Stimulated activated CD4-positive, alpha-beta T cell treated with anti-CD3 and anti-CD28 coated beads, Interleukin-15, amount 100 ng/mL, for 48 hours (primary cell): Measurements from ENCODE around the gene FHIP1A.

ENCODE experiments used
- DNase-seq, 2 donors: peaks; one replicate each; pipeline ENCODE4 v3.0.0-alpha.2; 2020; ENCODE audit warnings: low read depth in 2 of 2

The FHIP1A gene

DNA sequence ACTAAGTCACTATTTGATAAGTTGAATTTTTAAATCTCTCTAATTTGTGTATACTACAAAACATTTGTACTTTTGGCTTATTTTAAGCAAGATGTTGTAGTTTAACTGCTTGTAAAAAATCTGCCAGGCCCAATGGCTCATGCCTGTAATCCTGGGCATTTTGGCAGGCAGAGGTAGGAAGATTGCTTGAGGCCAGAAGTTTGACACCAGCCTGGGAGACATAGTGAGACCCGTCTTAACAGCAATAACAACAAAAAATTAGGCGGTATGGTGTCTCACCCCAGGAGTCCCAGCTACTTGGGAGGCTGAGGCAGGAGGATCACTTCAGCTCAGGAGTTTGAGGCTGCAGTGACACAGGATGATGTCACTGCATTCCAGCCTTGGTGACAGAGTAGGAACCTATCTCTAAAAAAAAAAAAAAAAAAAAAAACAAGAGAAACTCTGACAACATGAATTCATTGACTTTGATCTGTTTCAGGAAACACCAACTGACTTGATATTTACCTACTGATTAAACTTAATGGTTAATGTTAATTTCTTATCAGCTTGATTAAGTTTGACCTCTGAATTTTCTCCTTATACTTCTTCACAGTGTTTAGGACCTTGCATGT is 8.9 kb downstream of the FHIP1A start:
- no peak for DNase-seq

DNA sequence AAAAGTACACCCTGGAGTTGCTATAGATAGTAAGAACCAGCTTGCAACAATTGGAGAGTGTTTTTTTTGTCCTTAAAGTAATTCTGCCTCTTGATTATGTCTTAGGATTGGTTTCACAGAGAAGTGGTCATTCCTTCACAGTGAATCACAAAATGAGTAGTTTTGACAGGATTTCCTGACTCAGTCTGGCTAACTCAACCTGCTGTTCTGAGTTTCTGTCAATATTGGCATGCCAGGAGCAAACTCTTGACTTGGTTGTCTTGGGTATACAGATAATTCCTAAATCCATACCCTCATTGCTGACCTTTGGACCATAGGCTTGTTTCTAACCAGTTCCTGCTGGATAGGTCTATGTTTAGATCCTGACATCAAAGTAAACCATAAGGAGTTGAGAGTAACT is 9.4 kb downstream of the FHIP1A start:
- DNase-seq, result no peak

DNA sequence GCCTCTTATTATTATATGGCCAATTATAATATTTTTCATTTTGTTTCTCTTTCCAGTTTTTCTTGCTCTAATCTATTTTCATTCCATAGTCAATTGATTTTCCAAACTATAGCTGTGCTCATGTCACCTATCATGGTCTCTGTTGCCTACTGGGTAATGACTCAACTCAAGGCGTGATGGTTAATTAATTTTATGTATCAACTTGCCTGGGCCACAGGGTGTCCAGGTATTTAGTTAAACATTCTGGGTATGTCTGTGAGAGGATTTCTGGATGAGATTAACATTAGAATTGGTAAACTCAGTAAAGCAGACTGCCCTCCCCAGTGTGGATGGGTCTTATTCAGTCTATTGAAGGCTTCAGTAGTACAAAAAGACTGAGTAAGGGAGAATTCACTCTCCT is 9.9 kb downstream of the FHIP1A start:
- DNase-seq, result no peak

DNA sequence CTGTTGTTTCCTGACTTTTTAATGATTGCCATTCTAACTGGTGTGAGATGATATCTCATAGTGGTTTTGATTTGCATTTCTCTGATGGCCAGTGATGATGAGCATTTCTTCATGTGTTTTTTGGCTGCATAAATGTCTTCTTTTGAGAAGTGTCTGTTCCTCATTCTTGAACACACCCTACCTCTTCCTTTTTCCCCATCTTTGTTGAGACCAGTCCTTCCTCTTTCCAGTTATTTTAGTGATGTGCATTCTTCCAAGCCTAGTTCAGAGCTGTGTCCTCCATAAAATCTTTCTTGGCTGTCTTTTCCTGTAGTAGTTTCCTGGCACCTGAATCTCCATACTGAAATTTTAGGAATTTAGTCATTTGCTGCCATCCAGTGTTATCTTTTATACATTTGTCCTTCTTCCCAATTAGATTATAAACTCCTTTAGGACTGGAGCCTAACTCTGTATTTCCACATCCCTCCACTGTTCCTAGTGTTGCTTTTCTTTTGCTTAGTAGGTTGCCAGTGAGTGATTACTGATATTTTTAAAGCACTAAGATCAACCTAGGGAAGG is 11.4 kb downstream of the FHIP1A start:
- DNase-seq, result no peak

DNA sequence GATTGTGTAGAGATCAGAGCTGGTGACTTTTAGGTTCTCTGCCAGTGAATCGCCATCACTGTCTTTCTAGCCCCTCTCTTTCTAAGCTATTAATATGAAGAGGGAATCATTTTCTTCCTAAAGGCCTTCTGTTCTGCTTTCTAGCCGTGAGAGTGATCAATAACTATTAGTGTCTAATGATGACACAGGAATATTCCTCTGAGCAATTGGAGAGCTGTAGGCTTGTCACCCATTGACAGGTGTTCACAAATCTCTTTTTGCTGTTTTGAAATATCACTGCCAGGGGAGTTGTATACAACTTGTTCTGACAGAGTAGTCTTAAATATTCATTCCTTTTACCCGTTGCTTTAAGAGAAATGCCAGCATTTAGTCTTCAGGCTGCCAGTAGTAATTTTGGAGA is 13.9 kb downstream of the FHIP1A start:
- no peak for DNase-seq

DNA sequence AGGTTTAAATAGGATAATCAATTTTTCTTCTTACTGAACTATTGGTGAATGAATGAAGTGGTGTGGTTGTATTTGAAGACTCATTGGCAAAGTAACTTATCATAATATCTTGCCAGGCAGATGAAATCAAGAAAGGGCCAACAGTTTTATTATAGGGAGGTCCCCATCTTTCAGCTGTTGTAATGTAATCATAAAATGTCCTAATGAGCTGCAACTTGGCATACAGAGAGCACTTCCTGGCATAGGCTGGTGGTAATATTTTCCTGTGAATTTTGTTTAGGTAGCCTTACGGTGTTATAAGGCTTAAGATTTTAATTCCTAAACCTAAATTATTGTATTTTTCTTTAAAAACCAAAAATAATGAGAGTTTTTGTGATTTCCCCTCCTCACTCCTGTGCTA is 17.5 kb downstream of the FHIP1A start:
- DNase-seq, result no peak

DNA sequence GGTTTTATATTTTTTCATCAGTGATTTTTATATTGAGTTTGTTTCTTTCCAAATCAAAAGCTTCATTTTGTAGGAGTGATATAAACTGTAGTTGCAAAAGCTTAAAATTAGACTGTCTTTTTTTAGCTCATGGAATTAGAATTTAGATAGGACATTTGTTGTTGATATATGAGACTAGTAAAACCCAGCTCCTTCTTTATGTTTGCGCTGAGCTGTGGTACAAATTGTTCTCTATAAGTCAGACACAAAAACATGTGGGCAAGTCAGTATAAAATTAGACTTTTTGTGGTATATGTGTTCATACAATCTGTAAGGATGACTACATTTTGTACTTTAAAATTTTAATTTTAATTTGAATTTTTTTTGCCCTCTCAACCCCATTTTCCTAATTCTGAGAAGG is 18.3 kb downstream of the FHIP1A start:
- no peak for DNase-seq

DNA sequence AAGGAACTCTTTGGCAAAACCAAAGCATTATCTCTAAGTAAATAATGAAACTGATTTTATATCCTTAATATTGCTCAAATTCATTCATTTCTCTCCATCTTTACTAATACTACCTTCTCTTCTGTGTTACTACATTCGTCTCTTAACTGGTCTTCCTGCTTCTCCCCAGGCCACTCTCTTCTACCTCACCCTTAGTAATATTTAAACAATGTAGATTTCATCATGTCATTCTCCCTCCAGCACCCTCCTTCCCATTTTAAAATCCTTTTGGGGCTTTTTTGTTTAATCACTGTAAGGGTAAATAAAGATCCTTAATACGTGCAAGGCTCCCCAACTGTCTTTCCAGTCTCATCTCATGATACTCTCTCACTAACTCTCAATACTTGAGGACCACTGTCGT is 19.4 kb downstream of the FHIP1A start:
- no peak for DNase-seq

DNA sequence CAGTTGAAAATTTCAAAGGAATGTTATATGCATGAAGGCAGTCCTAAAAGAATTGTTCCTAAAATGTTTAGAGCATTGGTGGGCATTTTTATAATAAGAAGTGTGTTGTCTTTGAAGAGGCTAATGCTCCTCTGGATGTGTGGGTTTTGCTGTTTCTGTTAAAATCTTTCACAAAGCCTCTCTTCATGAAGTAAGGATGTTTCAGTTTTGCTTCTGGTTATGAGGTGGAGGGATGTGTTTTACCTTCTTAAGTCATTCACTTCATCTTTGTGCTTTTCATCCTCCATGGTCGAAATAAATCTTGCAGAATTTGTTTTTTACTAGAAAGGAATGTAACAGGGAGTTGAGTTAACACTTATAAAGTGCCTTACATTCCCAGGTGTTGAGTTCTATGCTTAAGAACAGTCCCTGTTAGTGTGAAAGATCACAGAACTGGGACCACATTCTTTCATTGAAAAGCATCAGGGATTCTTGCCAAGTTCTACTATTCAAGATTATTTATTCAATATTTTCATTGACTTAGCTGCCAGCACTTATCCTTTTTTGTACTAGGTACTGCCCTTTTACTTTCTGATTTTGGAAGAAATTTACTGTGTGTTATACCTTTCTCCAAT is 21.1 kb downstream of the FHIP1A start:
- no peak for DNase-seq

DNA sequence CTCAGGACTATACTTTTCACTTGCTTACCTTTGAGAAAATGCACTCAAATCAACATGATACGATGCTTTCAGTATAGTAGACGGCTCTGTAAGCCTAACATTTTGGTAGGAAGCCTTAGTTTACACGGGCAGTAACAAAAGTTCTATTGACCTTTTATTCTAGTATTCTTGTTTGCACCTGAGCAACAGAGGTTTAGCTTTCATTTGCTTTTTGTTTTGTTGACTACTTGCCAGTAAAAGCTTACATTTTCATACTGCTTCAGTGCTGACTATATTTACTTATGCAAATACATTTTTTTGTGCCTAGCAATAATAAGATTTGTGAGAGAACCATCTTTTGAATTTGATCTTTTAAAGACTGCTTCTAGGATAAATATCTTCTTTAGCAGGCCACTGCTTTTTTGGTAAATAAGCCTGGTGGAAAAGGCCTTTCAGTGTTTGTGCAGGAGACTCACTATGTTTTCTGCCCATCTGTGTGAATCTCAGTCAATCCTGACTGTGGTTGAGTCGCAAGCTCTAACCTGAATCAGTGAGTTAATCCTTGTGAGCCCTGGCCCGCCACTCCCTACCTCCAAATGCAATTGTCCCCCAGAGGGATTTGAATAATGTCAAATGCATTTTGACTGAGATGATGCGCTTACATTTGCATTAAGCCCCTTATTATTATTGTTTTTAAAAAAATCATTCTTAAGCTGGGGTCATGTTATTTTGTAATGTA is 21.9 kb downstream of the FHIP1A start:
- DNase-seq, result no peak

DNA sequence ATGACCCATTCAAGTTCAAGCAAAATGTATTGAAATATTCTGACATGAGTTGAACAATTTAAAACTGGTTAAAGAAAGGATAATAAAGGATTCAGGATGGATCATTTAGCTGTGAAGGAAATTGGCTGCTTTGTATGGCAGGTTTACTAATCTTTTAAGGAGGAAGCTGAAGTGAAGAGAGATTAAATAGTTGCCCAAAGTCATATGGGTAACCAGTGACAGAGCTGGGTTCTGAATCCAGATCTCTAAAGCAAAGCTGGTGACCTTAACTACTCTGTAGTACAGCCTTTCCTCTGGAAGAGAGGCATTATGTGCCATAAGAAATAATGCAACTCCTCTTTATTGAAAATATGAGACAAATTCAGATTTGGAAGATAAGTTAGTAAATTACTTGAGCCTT is 22.8 kb downstream of the FHIP1A start:
- no peak for DNase-seq

DNA sequence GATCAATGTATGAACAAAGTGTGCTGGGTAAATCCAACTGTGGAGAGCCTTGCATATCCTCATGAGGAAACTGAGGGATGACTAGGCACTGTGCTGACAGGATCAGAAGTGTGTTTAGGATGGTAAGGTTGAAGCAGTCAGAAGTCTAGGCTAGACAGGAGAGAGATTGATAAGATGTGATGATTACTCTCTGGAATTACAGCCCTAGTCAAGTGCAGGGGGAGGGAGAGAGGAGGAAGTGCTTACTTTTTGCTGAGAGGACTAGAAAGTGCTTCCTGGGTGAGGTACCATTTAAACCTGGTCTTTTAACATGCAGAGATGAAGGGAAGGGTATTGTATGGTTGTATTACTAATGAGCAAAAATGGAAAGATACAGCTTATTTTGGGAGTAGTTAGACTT is 23.7 kb downstream of the FHIP1A start:
- DNase-seq, result no peak

DNA sequence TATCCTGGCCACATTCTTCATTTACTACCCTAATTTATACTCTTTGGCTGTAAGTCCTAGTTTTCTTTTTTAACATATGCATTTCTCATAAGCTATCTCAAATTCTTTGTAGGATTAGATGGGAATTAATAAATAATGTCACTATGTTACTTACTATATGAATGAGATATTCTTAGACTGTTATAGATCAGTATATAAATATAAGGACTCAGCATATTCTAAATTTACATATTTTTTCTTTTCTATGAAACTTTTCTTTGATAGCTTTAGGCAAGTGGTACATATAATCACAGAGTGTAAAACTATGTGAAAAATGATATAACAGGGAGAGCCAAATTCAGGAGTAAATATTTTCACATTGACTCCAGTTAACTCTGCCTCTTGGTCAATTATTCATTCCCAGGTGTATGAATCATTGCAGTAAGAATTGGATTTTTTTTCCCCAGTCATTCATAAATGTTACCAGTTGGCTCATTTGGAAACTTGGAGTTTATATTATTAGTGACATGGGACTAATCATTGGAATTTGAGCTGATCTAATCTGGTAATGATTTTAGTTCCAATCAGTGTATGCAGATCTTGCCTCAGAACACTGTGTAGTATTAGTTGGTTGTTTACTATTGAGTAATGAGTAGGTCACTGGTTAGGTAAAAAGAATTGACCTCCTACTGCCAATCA is 25.3 kb downstream of the FHIP1A start:
- no peak for DNase-seq

DNA sequence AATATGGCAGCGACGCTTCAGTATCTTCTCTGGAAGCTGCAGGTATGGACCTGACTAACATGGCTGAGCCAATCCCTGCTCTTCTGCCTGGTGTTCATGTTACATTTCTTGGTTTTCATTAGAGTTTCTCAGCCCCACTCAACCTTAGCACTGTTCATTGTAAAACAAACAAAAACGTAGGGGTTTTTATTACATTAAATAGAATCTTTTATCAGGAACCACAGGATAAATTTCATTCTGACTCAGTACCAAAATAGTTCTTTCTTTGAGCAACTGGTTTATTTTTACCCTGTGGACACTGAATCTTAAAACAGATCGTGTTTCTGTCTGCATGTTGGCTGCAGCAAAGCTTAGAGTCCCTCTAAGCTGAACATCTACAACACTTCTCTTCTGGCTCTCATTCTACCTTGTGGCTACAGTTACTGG is 27.1 kb downstream of the FHIP1A start:
- DNase-seq, result no peak

DNA sequence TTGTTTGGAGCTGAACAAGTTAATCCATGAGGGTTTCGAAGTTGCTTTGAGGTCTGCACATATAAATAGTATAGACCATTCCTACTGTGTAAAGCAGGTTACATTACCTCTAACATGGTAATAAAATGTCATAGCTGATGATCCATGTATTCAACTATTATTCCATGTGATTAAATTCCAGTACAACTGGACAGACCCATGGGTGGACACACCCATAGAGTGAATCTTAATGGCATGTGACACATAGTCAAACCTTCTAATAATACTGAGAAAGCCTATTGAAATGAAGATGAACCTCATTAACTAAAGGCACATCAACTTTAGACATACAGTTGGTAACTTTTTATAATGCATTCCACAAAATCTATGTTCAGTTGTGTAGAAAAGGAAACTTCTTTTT is 28.5 kb downstream of the FHIP1A start:
- DNase-seq, result no peak

DNA sequence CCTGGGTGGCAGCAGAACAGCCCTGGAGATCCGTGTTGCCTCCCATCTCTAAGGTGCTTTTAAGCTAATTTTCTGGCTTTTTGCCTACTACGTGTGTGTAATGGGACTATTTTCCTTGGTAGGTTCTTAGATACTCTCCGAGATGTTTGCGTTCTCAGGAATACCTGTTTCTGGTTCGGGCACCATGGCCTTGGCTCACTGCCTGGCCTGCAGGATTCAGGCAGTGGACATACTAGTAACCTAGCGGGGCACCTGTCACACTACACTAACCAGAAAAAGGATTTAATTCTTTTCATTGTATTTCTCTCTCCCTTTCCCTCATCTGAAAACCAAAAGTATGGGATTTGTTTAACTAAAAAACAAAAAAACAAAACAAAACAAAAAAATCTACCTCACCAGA is 29.2 kb downstream of the FHIP1A start:
- DNase-seq, result no peak

DNA sequence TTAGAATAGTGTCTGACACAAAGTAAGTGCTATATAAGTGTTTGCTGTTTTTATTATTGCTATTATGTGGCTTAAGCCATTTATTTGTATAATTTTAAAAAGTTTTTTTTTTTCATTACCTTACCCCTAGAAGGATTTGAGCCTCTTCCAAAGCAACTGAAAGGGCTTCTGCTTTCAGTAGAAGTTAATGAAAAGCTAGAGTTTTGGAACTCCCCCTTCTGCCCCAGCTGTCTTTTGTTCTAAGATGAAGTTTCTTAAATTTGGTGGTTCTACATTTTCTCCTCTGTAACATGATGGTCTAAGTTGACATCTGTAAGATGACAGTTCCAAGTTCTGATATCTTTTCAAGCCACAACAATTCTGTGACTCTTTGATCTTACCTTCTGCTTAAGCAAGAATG is 30.3 kb downstream of the FHIP1A start:
- no peak for DNase-seq

DNA sequence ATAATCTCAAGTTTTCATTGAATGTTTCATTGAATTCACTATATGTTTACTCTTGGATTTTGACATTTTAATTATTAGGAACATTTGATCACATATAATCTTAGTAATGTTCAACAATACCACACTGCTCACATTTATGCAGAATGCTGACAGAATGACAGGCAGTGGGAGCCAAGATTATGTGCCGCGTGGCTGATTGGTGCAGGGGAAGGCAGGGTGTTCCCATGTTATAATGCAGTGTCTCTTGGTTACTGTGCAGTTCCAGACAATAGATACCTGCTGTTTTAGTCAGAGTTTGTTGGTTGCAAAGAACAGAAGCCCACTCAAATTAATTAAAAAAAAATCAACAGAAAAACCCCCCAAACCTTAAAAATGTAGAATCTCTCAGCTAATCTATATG is 33.0 kb downstream of the FHIP1A start:
- no peak for DNase-seq

DNA sequence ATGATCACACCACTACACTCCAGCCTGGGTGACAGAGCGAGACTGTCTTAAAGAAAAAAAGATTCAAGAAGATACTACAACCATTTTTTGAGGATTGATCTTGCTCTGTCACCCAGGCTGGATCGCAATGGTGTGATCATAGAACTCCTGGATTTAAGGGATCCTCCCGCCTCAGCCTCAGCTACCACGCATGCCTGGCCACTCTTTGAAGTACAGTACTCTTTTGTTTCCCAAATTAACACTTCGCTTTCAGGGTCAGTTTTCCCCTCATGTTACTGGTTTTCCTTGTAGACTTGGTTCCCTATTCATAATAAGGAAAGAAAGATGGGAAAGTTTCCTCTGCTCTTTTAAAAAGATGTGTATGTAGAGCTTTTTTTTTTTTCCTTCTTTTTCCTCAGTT is 34.3 kb downstream of the FHIP1A start:
- no peak for DNase-seq

DNA sequence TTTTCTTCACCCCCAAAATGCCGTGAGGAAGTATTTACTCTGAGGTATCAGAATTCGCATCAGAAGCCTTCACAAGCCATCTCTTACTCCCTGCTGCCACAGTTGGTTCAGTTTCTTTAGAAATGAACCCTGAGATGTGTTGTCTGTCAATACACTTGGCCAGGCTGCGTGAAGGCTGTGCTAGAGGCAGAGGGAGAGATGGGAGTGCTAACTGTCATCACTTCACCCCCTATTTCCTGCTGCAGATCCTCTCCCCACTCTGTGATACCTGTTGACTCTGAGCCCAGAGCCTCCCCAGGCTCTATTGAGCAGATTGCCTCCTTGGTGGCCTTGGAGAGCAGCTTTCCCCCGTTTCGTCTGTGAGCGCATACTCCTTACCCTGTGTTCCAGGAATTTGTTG is 34.8 kb downstream of the FHIP1A start:
- DNase-seq, result no peak

DNA sequence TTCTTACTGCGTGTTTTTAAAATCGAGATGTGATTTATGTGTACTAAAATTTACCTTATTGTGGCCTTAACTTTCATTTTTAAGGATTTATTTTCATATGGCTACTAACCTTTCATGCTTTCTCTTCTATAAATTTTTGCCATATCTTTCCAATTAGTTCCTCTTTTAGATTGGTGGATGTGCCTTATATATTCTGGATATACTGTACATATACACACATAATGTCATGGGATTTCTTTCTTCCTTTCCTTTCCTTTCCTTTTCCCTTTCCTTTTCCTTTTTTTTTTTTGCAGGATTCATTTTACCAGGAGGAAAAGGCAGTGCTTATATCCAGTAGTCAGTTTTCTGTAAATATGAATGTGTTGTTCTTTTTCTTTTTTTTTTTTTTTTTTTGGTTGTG is 37.2 kb downstream of the FHIP1A start:
- DNase-seq, result no peak

DNA sequence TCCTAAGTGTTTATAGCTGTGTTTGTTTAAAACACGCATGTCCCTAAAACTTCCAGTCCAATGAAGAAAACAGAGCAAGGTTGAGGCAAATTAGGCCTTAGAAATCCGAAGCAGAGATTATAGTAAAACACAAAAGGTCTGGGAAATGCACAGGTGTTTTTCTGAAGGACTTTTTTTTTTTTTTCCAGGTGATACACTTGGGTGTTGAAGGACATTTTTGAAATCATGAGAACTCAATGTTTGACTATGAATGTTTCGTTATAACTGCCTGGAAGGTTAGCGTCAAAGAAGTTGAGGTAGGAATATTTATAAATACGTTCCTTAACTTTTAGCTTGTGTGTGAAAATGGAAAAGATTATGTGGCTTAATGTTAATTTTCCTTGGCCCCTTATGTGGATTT is 45.5 kb downstream of the FHIP1A start:
- DNase-seq, result no peak

DNA sequence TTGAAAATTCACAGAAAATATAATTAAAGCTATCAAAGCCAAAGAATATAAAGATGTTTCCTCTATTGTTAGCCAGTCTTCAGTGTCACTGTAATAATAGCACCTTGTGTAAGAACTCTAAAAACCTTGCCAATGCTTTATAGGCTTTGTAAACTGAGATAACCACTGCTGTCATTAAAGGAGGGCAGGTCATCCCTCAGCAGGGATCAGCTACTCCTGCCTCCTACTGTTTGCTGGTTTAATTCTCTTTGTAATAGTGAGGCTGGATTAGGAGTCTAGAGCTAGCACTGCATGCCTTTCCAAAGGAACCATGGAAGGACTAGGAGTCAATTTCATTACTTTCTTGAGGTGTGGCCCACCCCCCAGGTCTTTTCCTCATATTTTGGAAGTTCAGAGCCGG is 46.2 kb downstream of the FHIP1A start:
- DNase-seq, result no peak
